Measurements from ENCODE around the gene RBBP9. TPM values are rescaled to one million over a fixed set of nuclear protein-coding genes. Genes with fewer than 3 reads are reported as not detected.

RBBP9 gene
- total and polyA plus RNA-seq, 2 donors (not counting 3 experiments of a cell fraction or from before 2014, with no cell fraction given), result 8.5 to 17.0 TPM

DNA sequence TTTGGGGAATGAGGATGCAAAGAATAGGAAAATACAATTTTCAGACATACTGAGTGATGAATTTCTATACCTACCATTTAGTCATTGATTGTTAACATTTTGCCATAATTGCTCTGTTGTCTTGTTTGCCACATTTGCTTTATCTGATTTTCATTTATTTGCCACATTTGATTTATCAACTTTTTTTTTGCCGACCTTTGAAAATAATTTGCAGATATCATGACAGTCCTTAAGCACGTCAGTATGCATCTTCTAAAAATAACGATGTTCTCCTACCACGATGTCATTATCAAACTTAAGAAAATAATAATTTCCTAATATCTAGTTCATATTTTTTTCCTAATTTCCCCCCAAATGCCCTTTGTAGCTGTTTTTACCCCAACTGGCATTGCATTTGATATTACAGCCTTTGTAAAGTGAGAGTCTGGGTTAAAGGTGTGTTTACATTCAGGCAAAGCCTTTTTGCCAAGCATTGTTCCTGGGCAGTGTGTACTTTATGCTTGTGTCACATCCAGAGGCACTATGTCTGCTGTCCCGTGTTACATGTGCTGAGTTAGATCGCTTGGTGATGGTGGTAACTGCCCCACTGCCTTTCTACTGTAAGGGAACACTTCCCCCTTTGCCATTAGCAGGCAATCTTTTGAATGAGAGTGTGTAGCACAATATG, 37.1 kb upstream of the RBBP9 start:
- H3K36me3 ChIP-seq (ENCODE audit: control insufficient read depth in 2 of 2, extremely low read depth in 1 of 2, insufficient read depth in 2 of 2, low read length in 2 of 2), result peaks cover 18 to 28% of the 10 kb centered on the region in 2 experiments
- dilution Hi-C loops (cut with MboI; ENCODE audit: extremely low pct_ligation_motif_present, low sequenced_read_pairs) (no loop called here), intact Hi-C loops (cut with micrococcal nuclease) (loop anchor here (1.0 kb wide), 1 partner anchor 27 kb away; the partner anchor contains the start of gene SEC23B)
- no peak overlapping the region for H3K9ac ChIP-seq (replicated peaks; ENCODE audit: extremely low read depth, insufficient read depth, low read length)
- CTCF ChIA-PET, result no interaction called here
- H3K9me1 ChIP-seq (replicated peaks; ENCODE audit: control insufficient read depth, extremely low read depth, insufficient read depth, low read length), result no peaks in the 10 kb centered on the region
- no peak overlapping the region for H3K27ac ChIP-seq (ENCODE audit: insufficient read depth, low read depth, low read length)
- no peaks in the 10 kb centered on the region for H3K4me1 ChIP-seq (ENCODE audit: control insufficient read depth, extremely low read depth, insufficient read depth, low read length)
- H3K27me3 ChIP-seq (ENCODE audit: control insufficient read depth in 2 of 2, insufficient read depth in 2 of 2, low read length in 2 of 2), result no peaks in the 10 kb centered on the region
- no peaks in the 10 kb centered on the region for H3K79me2 ChIP-seq (ENCODE audit: control insufficient read depth, insufficient read depth, low read length)
- H2AFZ ChIP-seq (ENCODE audit: low read depth, low read length), result no peak overlapping the region
- BruUV-seq (replicated peaks), result no TSS peak
- TF ChIP-seq, protein P1, sequence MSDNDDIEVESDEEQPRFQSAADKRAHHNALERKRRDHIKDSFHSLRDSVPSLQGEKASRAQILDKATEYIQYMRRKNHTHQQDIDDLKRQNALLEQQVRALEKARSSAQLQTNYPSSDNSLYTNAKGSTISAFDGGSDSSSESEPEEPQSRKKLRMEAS (IDR thresholded peaks at IDR 0.05; ENCODE audit: insufficient read depth, insufficient read length), result no peak
- no peak for TF ChIP-seq EZH2 (IDR thresholded peaks at IDR 0.05; ENCODE audit: borderline replicate concordance, low read depth, low read length, severe bottlenecking)
- TF ChIP-seq FOS (IDR thresholded peaks at IDR 0.05; ENCODE audit: borderline replicate concordance, insufficient read depth, low read length), result no peak
- TF ChIP-seq, protein P2, sequence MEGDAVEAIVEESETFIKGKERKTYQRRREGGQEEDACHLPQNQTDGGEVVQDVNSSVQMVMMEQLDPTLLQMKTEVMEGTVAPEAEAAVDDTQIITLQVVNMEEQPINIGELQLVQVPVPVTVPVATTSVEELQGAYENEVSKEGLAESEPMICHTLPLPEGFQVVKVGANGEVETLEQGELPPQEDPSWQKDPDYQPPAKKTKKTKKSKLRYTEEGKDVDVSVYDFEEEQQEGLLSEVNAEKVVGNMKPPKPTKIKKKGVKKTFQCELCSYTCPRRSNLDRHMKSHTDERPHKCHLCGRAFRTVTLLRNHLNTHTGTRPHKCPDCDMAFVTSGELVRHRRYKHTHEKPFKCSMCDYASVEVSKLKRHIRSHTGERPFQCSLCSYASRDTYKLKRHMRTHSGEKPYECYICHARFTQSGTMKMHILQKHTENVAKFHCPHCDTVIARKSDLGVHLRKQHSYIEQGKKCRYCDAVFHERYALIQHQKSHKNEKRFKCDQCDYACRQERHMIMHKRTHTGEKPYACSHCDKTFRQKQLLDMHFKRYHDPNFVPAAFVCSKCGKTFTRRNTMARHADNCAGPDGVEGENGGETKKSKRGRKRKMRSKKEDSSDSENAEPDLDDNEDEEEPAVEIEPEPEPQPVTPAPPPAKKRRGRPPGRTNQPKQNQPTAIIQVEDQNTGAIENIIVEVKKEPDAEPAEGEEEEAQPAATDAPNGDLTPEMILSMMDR (IDR thresholded peaks at IDR 0.05; ENCODE audit: extremely low read depth in 1 of 2, insufficient read depth in 1 of 2, low read depth in 1 of 2, low read length in 2 of 2), result no peak
- TF ChIP-seq MYC (IDR thresholded peaks at IDR 0.05; ENCODE audit: low read depth, low read length), result no peak
- TF ChIP-seq JUN (IDR thresholded peaks at IDR 0.05; ENCODE audit: borderline replicate concordance, insufficient read depth, insufficient read length, low read depth), result no peak
- no peak for TF ChIP-seq GATA2 (IDR thresholded peaks at IDR 0.05; ENCODE audit: insufficient read depth, insufficient read length, low read depth, low read length)
- no peak for TF ChIP-seq POLR2AphosphoS5 (IDR thresholded peaks at IDR 0.05; ENCODE audit: insufficient read depth, low read depth, low read length)
- no peak for TF ChIP-seq POLR2A (IDR thresholded peaks at IDR 0.05; ENCODE audit: low read depth, low read length)
- no peaks in the 10 kb centered on the region for H4K20me1 ChIP-seq (replicated peaks; ENCODE audit: control insufficient read depth, extremely low read depth, insufficient read depth, low read length)
- FAIRE-seq (no peak), DNase-seq (ENCODE audit: low read depth, low spot score) (no peak)
- no peak overlapping the region for H3K4me3 ChIP-seq (replicated peaks in 1 of 3; ENCODE audit: insufficient read depth in 1 of 3, low read depth in 1 of 3, low read length in 3 of 3)
- POLR2A ChIA-PET, result no interaction called here
- no peaks in the 10 kb centered on the region for H3K9me3 ChIP-seq (replicated peaks; ENCODE audit: control insufficient read depth, insufficient read depth, low read length)
- H3K4me2 ChIP-seq (ENCODE audit: insufficient read depth, low read length), result no peak overlapping the region
